Stomach smooth muscle (tissue), 2 donors: ENCODE measurements around the gene NENF.

Source experiments
- H3K27ac ChIP-seq: one replicate; pipeline ENCODE4 v1.7.0; 2013; ENCODE audit warnings: mild to moderate bottlenecking, low read length, inconsistent platforms
- H3K27me3 ChIP-seq, 2 donors: one replicate each; pipeline ENCODE4 v1.7.0; 2013; ENCODE audit warnings: low read length in 2 of 2; ENCODE audit not compliant: insufficient read depth in 2 of 2, control insufficient read depth in 1 of 2
- H3K36me3 ChIP-seq, 2 donors: one replicate each; pipeline ENCODE4 v1.7.0; 2013; ENCODE audit warnings: low read length in 2 of 2; ENCODE audit not compliant: control insufficient read depth in 2 of 2, insufficient read depth in 2 of 2
- H3K4me1 ChIP-seq: one replicate; pipeline ENCODE4 v1.7.0; 2013; ENCODE audit warnings: low read length; ENCODE audit not compliant: control insufficient read depth, insufficient read depth
- H3K4me3 ChIP-seq, 2 donors: one replicate each; pipeline ENCODE4 v1.7.0; 2013; ENCODE audit warnings: low read length in 2 of 2
- H3K9ac ChIP-seq, 2 donors: one replicate each; pipeline ENCODE4 v1.7.0; 2013; ENCODE audit warnings: low read length in 2 of 2, mild to moderate bottlenecking in 1 of 2
- H3K9me3 ChIP-seq, 2 donors: one replicate each; pipeline ENCODE4 v1.7.0; 2013; ENCODE audit warnings: low read length in 2 of 2; ENCODE audit not compliant: control insufficient read depth in 2 of 2
- donor health status: healthy.
- donor health status: Pancreatic carcinoma.

NENF gene

DNA sequence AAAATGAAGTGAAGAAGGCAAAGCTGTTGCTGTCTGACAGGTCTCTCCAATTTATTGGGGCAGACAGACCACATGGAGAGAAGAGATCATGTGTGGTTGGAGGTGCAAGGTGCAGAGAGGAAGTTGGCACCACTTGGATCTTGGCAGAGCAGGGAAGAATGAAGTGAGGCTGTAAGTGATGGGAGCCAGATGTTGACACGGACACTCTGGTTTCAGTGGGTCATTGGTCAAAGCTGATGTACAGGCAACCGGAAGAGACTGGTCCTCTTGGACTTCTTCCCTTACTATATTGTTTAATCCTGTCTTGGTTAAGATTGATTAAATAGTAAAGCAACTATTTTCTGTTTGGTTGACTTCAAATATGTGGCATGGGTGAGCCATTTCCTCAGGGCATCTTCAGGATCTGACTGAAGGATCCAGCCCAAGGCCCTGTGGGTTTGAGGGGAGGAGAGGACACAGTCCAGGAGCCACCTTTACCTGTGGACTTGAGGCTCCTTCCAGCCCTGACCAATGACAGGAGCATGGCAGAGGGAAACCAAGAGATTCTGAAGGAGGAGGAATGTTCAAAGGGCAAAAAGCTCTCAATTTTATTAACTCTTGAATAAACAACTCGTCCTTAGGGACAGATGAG is 49.4 kb downstream of the NENF start:
- no peak overlapping the region for H3K27ac ChIP-seq
- no peaks in the 10 kb centered on the region for H3K27me3 ChIP-seq
- H3K9me3 ChIP-seq = no peaks in the 10 kb centered on the region
- H3K4me1 ChIP-seq = no peaks in the 10 kb centered on the region
- no peaks in the 10 kb centered on the region for H3K36me3 ChIP-seq
- H3K9ac ChIP-seq = no peak overlapping the region
- H3K4me3 ChIP-seq = no peak overlapping the region

DNA sequence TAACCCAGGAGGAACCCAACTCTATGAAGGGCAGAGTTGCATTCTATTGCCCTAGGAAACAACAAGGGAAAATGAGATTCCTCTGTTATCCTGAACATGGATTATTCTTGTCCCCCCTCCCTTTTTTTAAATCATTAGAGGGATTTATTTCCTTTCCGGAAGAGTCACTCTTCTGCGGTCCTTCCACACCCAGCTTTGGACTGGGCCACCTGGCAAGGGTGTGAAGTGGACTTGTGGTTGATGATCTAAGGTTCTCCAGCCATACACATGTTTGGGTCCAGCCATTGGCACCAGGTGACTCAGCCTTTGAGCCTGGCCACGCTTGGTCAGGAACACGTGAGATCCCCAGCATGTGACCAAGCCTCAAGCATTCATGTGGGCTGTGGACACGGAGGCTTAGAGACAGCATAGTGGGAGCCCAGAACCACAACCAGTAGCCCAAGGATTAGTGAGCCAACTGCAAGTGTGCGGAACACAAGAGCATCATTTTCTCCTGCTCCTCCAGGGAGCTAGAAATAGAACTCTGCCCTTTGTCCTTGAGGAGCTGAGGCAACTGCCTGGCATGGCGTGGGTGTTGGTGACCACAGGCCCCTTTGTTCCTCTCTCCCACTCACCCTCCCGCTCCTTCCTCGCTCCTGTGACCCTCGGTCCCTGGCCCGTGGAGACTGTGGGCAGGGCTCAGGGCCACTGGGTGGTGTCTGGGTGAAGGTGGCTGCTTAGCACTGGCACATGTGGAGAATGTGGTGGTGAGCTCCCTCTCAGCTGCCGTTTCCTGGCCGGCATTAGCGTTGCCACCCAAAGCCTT is 50.1 kb downstream of the NENF start:
- H3K4me3 ChIP-seq = no peak overlapping the region
- H3K27ac ChIP-seq = no peak overlapping the region
- H3K9ac ChIP-seq = no peak overlapping the region
- H3K4me1 ChIP-seq = no peaks in the 10 kb centered on the region
- no peaks in the 10 kb centered on the region for H3K27me3 ChIP-seq
- H3K36me3 ChIP-seq = no peaks in the 10 kb centered on the region
- H3K9me3 ChIP-seq = no peaks in the 10 kb centered on the region

DNA sequence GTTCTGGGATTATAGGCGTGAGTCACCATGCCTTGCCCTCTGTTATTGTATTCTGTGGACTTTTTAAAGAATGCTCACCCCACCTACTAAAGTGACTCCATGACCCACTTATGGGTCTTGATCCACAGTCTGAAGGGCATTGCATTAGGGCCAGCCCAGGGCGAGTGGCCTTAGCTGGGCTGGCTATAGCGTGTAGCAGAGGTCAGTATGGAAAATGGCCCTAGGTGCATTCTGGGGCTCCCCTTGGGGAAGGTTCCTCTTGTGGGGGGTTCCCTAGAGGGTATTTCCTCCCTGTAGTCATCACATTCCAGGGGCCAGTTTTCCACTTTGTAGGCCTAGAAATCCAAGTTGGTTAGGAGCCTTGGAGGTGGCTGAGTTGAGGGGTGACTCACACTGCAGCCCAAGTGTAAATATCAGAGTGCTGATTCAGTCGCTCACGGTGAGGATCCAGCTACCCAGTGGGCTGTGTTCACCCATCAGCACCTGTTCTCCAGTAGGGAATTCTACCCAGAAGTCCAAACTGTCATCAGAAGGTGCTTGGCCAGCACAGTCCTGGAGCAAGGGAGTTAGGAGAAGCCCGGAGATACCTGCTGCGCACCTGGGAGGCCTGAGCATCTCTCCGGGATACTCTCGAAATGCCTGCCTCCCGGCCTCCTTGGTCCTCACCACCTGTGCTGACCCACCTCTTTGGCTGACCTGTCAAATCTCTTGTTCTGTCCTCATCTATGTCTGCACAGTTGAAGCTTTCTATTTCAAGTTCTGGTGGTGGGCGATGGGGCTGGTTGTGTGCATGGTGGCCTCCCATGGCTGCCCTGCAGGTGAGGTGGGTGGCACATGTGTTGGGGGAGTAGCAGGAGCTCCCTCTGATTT is 52.2 kb downstream of the NENF start:
- H3K9ac ChIP-seq = no peak overlapping the region
- H3K36me3 ChIP-seq = no peaks in the 10 kb centered on the region
- no peaks in the 10 kb centered on the region for H3K27me3 ChIP-seq
- H3K4me3 ChIP-seq = no peak overlapping the region
- H3K4me1 ChIP-seq = peaks cover 9% of the 10 kb centered on the region
- H3K27ac ChIP-seq = no peak overlapping the region
- H3K9me3 ChIP-seq = no peaks in the 10 kb centered on the region

DNA sequence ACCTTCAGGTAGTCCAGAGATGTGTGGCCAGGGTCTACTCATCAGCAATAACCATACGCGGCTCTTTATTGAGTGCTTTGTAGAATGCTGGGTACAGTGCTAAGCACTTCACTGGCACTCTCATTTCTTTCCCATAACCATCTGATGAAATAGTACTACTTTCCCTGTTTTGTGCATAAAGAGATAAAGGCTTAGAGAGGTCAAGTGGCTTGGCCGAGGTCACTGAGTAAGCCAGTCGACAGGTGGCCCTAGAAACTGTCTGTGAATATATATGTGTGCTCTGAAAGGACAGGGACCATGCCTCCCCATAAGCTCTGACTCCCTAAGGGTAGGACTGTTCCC is 52.8 kb downstream of the NENF start:
- Histone ChIP-seq H3K27ac (no peak overlapping the region), H3K27me3 (no peaks in the 10 kb centered on the region), H3K9me3 (no peaks in the 10 kb centered on the region), H3K4me3 (no peak overlapping the region), H3K4me1 (peaks cover 9% of the 10 kb centered on the region), H3K9ac (no peak overlapping the region), H3K36me3 (no peaks in the 10 kb centered on the region)

DNA sequence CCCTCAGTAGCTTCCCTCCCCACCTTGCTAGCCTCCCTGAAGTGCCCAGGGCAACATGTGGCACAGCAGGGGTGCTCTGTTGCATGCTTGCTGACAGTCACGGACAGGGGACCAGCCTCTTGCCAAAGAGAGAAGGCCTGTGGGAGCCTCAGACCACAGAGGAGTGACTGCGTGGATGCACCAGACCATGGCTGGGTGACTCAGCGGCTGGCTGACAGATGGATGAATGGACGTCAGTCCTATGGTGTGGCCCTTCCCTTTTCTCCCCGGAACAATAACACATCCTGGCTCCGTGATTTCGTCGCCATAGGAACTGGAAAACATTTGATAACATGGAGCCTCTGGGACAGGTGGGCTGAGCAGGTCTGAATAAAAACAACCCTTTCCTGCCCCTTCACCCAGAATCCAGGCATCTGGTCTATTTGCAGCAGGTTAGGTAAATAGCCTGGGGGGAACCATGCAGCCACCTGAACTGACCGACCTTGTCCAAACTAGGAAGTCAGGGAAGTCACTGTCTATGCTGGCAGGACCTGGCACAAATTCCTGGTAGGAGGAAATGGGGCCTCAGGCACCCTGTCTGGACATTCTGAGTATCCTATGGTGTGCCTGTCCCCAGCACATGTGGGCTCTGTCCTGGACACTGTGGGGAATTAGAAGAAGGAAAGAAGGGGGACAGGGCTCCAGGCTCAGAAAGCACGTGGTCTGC is 53.3 kb downstream of the NENF start:
- peaks cover 9% of the 10 kb centered on the region for H3K4me1 ChIP-seq
- no peak overlapping the region for H3K4me3 ChIP-seq
- H3K9me3 ChIP-seq = no peaks in the 10 kb centered on the region
- H3K27ac ChIP-seq = no peak overlapping the region
- no peaks in the 10 kb centered on the region for H3K27me3 ChIP-seq
- no peaks in the 10 kb centered on the region for H3K36me3 ChIP-seq
- H3K9ac ChIP-seq = no peak overlapping the region

DNA sequence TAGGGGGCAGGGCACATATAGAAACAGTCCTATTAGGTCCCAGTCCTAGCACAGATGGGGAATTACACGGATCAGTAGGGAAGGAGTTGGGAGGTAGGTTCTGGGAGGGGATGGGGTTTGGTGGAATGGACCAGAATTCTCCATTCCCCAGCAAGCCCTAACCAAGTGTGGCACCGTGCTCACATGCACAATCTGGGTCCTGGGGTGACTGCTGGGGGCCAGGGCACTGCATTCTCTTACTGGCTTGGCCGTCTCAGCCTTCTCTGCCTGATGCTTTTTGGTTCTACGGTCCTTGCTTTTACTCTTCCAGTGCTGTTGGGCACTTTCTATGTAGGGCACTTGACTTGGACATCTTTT is 53.9 kb downstream of the NENF start:
- H3K9ac ChIP-seq = no peak overlapping the region
- H3K9me3 ChIP-seq = no peaks in the 10 kb centered on the region
- H3K27me3 ChIP-seq = no peaks in the 10 kb centered on the region
- H3K4me3 ChIP-seq = no peak overlapping the region
- peaks cover 9% of the 10 kb centered on the region for H3K4me1 ChIP-seq
- no peaks in the 10 kb centered on the region for H3K36me3 ChIP-seq
- no peak overlapping the region for H3K27ac ChIP-seq

DNA sequence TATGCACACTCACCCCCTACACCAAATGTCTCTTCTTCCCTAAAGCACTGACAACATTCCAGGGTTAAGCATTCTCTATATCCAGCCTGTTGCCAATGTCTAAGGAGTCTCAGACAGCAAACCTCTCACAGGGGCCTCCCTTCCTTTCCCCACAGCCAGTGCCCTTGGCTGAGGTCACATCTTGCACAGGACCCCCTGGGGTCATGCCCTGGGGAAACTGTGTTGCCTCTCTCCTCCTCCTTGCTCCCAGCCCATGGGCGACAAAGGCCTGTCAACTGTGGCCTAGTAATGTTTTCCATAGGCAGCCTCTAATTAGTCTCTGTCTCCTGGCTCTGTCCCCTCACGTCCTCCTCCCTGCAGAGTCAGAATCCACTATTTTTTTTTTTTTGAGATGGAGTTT is 54.6 kb downstream of the NENF start:
- Histone ChIP-seq H3K27me3 (no peaks in the 10 kb centered on the region), H3K4me1 (peaks cover 9% of the 10 kb centered on the region), H3K27ac (no peak overlapping the region), H3K9ac (no peak overlapping the region), H3K4me3 (no peak overlapping the region), H3K36me3 (no peaks in the 10 kb centered on the region), H3K9me3 (no peaks in the 10 kb centered on the region)

DNA sequence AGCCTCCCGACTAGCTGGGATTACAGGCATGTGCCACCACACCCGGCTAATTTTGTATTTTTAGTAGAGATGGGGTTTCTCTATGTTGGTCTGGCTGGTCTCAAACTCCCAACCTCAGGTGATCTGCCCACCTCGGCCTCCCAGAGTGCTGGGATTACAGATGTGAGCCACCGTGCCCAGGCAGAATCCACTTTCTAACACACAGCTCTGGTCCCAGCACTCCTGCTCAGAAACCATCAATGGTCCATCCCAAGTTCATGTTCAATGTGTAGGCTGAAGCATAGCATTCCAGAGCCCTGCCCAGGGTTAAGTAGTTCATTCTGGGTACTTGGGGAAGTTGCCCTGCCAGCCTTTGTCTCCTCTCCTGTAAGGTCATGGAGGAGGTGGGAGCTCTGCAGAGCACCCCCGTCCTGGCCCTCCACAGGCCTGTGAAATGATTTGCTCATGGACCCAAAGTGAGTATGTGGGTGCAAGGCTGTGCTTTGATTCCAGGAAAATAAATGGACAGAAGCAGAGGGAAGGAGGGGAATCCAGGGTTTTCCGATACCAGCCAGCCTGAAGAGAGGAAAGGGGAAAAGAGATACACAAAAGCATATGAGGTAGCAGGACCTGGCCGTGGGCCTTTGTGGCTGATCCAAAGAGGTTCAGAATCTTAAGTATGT is 55.2 kb downstream of the NENF start:
- H3K27ac ChIP-seq = no peak overlapping the region
- no peak overlapping the region for H3K9ac ChIP-seq
- no peaks in the 10 kb centered on the region for H3K9me3 ChIP-seq
- H3K36me3 ChIP-seq = no peaks in the 10 kb centered on the region
- no peaks in the 10 kb centered on the region for H3K27me3 ChIP-seq
- H3K4me3 ChIP-seq = no peak overlapping the region
- H3K4me1 ChIP-seq = peaks cover 9% of the 10 kb centered on the region

DNA sequence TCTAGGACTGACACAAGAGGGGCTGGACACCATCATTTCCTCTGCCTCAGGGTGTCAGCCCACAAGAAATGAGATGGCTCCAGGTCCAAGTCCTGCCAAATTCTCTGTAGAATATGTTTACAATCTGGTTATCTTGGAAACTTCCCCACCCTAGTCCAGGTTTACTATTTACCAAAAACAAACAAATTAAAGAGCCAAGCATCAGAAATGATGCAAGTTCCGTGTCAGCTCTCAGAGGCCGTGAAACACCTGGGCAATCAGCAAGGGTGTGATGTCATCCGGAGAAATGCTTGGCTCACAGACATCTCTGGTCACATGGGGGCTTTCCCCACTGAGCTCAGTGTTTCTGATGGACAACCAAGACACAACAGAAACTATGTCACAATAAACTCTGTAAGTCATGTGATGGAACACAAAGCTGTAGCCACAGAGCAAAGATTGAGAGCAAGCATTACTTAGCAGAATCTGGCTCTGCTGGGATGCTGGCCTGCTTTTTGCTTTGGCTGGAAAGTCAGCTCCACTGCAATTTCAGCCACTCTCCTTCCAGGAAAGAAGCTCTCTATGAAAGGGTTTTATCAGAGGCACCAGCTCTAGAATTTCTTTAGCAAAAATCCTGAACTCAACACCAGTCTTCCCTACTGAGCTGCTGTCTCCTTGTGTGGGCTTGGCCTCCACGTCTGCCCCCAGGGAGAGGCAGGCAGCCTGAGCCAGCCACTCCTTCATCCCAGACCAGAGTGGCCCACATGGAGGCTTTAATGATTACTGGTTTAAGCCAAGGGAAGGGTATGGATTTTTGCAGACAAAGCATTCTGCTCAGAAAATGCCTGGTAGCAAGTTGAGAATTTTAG is 55.9 kb downstream of the NENF start:
- H3K9me3 ChIP-seq = no peaks in the 10 kb centered on the region
- no peak overlapping the region for H3K4me3 ChIP-seq
- peaks cover 9% of the 10 kb centered on the region for H3K4me1 ChIP-seq
- no peaks in the 10 kb centered on the region for H3K27me3 ChIP-seq
- H3K9ac ChIP-seq = peak overlapping the region in 1 of 2 donors; percentile 5
- no peaks in the 10 kb centered on the region for H3K36me3 ChIP-seq
- no peak overlapping the region for H3K27ac ChIP-seq
